HepG2 (cell line): ENCODE measurements around the gene BPIFB2. TPM values are rescaled to one million over a fixed set of nuclear protein-coding genes. Genes with fewer than 3 reads are reported as not detected.

Source experiments
- ATF2 ChIP-seq: sonication (generic); formaldehyde crosslinking; IDR thresholded peaks from 2 replicates; pipeline ENCODE4 v1.4.0; 2020; ENCODE audit warnings: missing genetic modification reagents
- FOXJ3 ChIP-seq: sonication (generic); formaldehyde crosslinking; IDR thresholded peaks from 2 replicates; pipeline ENCODE4 v1.4.0; 2020; ENCODE audit warnings: missing genetic modification reagents, mild to moderate bottlenecking, borderline replicate concordance
- SOX13 ChIP-seq, 3 experiments: fragments of 450-650 bp in 1 of 3; sonication (generic) in 1 of 3; formaldehyde crosslinking in 1 of 3; IDR thresholded peaks in 2 of 3; conservative IDR thresholded peaks in 1 of 3; 2 replicates each; pipeline versions ENCODE4 v1.5.0 to v1.6.1; 2016 to 2020; ENCODE audit warnings: antibody characterized with exemption in 1 of 3, mild to moderate bottlenecking in 1 of 3, missing compliant biosample characterization in 1 of 3, missing genetic modification reagents in 1 of 3, moderate library complexity in 1 of 3
- TBP ChIP-seq: sonication (generic); formaldehyde crosslinking; IDR thresholded peaks from 2 replicates; pipeline ENCODE4 v1.5.0; 2020; ENCODE audit warnings: missing genetic modification reagents
- ZZZ3 ChIP-seq: sonication (generic); formaldehyde crosslinking; IDR thresholded peaks from 2 replicates; pipeline ENCODE4 v1.4.0; 2020; ENCODE audit warnings: missing genetic modification reagents, mild to moderate bottlenecking, borderline replicate concordance
- polyA plus RNA-seq, 8 experiments: library from polyadenylated mRNA; depleted of rRNA in 3 of 8; stranded (reverse) in 7 of 8; unstranded in 1 of 8; fragments of >200 nt; fragmentation: Illumina TruSeq in 4 of 8; extraction: Trizol in 4 of 8; gene quantifications; 2 replicates each; pipeline versions ENCODE4 v1.2.1 to v1.2.3, GENCODE V29; 2011 to 2016; ENCODE audit warnings: low read depth in 4 of 8, missing spikeins in 1 of 8, mixed read lengths in 1 of 8; ENCODE audit not compliant: insufficient read depth in 1 of 8
- total RNA-seq, 5 experiments: library from RNA; depleted of rRNA; stranded (reverse); fragments of >200 nt; fragmentation: Illumina TruSeq; extraction: Trizol; gene quantifications; 2 replicates each; pipeline ENCODE4 v1.2.3, GENCODE V29; 2016; ENCODE audit warnings: low read depth in 1 of 5
- TF ChIP-seq, protein P1 (sequence below): sonication (generic); formaldehyde crosslinking; IDR thresholded peaks from 2 replicates; pipeline ENCODE4 v1.5.0; 2020; ENCODE audit warnings: missing genetic modification reagents, mild to moderate bottlenecking, borderline replicate concordance
- TF ChIP-seq, protein P2 (sequence below): sonication (generic); formaldehyde crosslinking; IDR thresholded peaks from 2 replicates; pipeline ENCODE4 v1.5.0; 2020; ENCODE audit warnings: missing genetic modification reagents, mild to moderate bottlenecking, borderline replicate concordance

Gene BPIFB2
- total and polyA plus RNA-seq, 2 of the 13 experiments (the other 11 are each of a cell fraction or from before 2014, with no cell fraction given) = 54.5 to 902 TPM

- TF ChIP-seq ATF2 (CRISPR knock-in tag) (0 out of 2 replicates have a peak, but pooled peaks have one; percentile 15), SOX13 (IDR thresholded peaks at IDR 0.05) (no peak), SOX13 (CRISPR knock-in tag; conservative IDR thresholded peaks at IDR 0.05 in 1 of 2, IDR thresholded peaks at IDR 0.05 in 1 of 2) (peak in 1 of 2 experiments; percentile 65; a peak in 1 of 4 replicates), ZZZ3 (CRISPR knock-in tag) (0 out of 2 replicates have a peak, but pooled peaks have one; percentile 49), FOXJ3 (CRISPR knock-in tag) (no peak), TBP (CRISPR knock-in tag) (no peak)
- TF ChIP-seq, protein P1, sequence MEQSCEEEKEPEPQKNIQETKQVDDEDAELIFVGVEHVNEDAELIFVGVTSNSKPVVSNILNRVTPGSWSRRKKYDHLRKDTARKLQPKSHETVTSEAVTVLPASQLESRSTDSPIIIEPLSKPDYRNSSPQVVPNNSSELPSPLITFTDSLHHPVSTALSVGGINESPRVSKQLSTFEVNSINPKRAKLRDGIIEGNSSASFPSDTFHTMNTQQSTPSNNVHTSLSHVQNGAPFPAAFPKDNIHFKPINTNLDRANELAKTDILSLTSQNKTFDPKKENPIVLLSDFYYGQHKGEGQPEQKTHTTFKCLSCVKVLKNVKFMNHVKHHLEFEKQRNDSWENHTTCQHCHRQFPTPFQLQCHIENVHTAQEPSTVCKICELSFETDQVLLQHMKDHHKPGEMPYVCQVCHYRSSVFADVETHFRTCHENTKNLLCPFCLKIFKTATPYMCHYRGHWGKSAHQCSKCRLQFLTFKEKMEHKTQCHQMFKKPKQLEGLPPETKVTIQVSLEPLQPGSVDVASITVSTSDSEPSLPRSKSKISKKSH (CRISPR knock-in tag) = 0 out of 2 replicates have a peak, but pooled peaks have one; percentile 24
- TF ChIP-seq, protein P2, sequence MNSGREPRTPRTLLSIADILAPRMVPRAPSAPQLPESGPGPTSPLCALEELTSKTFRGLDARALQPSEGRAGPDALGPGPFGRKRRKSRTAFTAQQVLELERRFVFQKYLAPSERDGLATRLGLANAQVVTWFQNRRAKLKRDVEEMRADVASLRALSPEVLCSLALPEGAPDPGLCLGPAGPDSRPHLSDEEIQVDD = no peak
Observed at GRCh38 chr20:32975698-32976674, 31.5 kb upstream of the BPIFB2 start (continued).
